ENCODE results near the gene P3H2.

The P3H2 gene

GRCh38 chr3:189909573-189909972 is 211.1 kb downstream of the P3H2 start:
- no peak overlapping the region for H3K4me2 ChIP-seq (ENCODE audit: low read depth, low read length, poor library complexity, severe bottlenecking)
- no peaks in the 10 kb centered on the region for H3K4me1 ChIP-seq (ENCODE audit: insufficient read depth, low read length, poor library complexity, severe bottlenecking)
- no peak overlapping the region for H3K9ac ChIP-seq (ENCODE audit: low read depth, low read length, poor library complexity, severe bottlenecking)
- H3K9me2 ChIP-seq (replicated peaks; ENCODE audit: low read depth, low read length) = no peaks in the 10 kb centered on the region
- H3K27me3 ChIP-seq (ENCODE audit: insufficient read depth, low read length, poor library complexity, severe bottlenecking) = no peaks in the 10 kb centered on the region
- H4K20me1 ChIP-seq (ENCODE audit: insufficient read depth, low read length, poor library complexity, severe bottlenecking) = no peaks in the 10 kb centered on the region
- TF ChIP-seq EZH2phosphoT487 (IDR thresholded peaks at IDR 0.05; ENCODE audit: borderline replicate concordance) = no peak
- TF ChIP-seq, protein P1, sequence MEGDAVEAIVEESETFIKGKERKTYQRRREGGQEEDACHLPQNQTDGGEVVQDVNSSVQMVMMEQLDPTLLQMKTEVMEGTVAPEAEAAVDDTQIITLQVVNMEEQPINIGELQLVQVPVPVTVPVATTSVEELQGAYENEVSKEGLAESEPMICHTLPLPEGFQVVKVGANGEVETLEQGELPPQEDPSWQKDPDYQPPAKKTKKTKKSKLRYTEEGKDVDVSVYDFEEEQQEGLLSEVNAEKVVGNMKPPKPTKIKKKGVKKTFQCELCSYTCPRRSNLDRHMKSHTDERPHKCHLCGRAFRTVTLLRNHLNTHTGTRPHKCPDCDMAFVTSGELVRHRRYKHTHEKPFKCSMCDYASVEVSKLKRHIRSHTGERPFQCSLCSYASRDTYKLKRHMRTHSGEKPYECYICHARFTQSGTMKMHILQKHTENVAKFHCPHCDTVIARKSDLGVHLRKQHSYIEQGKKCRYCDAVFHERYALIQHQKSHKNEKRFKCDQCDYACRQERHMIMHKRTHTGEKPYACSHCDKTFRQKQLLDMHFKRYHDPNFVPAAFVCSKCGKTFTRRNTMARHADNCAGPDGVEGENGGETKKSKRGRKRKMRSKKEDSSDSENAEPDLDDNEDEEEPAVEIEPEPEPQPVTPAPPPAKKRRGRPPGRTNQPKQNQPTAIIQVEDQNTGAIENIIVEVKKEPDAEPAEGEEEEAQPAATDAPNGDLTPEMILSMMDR (conservative IDR thresholded peaks at IDR 0.05; ENCODE audit: low read length) = no peak
- no peaks in the 10 kb centered on the region for H3K36me3 ChIP-seq (ENCODE audit: insufficient read depth, low read length)
- H2AFZ ChIP-seq (ENCODE audit: low read length) = no peak overlapping the region
- H3K9me3 ChIP-seq (ENCODE audit: insufficient read depth, low read depth, low read length) = no peaks in the 10 kb centered on the region
- H3K79me2 ChIP-seq (ENCODE audit: insufficient read depth, low read length) = no peaks in the 10 kb centered on the region
- H3F3A ChIP-seq (ENCODE audit: low read depth) = no peaks in the 10 kb centered on the region
- H3K4me3 ChIP-seq (ENCODE audit: low read length, poor library complexity, severe bottlenecking) = no peak overlapping the region

GRCh38 chr3:189909139-189909538 is 211.6 kb downstream of the P3H2 start:
- Histone ChIP-seq H3K36me3 (ENCODE audit: insufficient read depth, low read length) (no peaks in the 10 kb centered on the region), H4K20me1 (ENCODE audit: insufficient read depth, low read length, poor library complexity, severe bottlenecking) (no peaks in the 10 kb centered on the region), H3K27me3 (ENCODE audit: insufficient read depth, low read length, poor library complexity, severe bottlenecking) (no peaks in the 10 kb centered on the region), H3F3A (ENCODE audit: low read depth) (no peaks in the 10 kb centered on the region), H3K4me1 (ENCODE audit: insufficient read depth, low read length, poor library complexity, severe bottlenecking) (no peaks in the 10 kb centered on the region), H3K9ac (ENCODE audit: low read depth, low read length, poor library complexity, severe bottlenecking) (no peak overlapping the region), H3K79me2 (ENCODE audit: insufficient read depth, low read length) (no peaks in the 10 kb centered on the region), H3K9me3 (ENCODE audit: insufficient read depth, low read depth, low read length) (no peaks in the 10 kb centered on the region), H3K9me2 (replicated peaks; ENCODE audit: low read depth, low read length) (no peaks in the 10 kb centered on the region), H3K4me3 (ENCODE audit: low read length, poor library complexity, severe bottlenecking) (no peak overlapping the region), H3K4me2 (ENCODE audit: low read depth, low read length, poor library complexity, severe bottlenecking) (no peak overlapping the region), H2AFZ (ENCODE audit: low read length) (no peak overlapping the region)
- TF ChIP-seq, protein P1 (conservative IDR thresholded peaks at IDR 0.05; ENCODE audit: low read length) = no peak
- TF ChIP-seq EZH2phosphoT487 (IDR thresholded peaks at IDR 0.05; ENCODE audit: borderline replicate concordance) = no peak

DNA sequence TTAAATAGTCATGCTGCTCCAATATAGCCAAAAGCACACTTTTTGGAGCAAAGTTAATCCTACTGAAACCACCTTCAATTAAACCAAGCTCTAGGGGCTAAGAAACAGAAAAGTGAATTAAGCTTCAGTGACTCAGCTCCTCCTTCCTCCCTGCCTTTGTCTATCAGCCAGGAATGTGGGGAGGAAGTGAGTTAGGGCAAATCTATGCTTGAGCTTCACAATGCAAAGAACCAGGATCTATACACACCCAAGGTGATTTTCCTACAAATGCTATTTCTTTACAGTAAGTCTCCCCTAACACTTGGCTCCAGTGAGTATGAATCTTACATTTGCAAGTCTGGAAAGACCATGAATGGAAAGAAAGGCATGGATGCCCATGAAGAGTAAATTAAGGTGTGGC is 212.1 kb downstream of the P3H2 start:
- no peak overlapping the region for H3K4me2 ChIP-seq (ENCODE audit: low read depth, low read length, poor library complexity, severe bottlenecking)
- H2AFZ ChIP-seq (ENCODE audit: low read length) = no peak overlapping the region

More for the DNA sequence above, 212.1 kb downstream of the P3H2 start:
- H3K9ac ChIP-seq (ENCODE audit: low read depth, low read length, poor library complexity, severe bottlenecking) = no peak overlapping the region
- no peaks in the 10 kb centered on the region for H3K36me3 ChIP-seq (ENCODE audit: insufficient read depth, low read length)
- no peak for TF ChIP-seq EZH2phosphoT487 (IDR thresholded peaks at IDR 0.05; ENCODE audit: borderline replicate concordance)
- TF ChIP-seq, protein P1 (conservative IDR thresholded peaks at IDR 0.05; ENCODE audit: low read length) = no peak
- no peaks in the 10 kb centered on the region for H3K27me3 ChIP-seq (ENCODE audit: insufficient read depth, low read length, poor library complexity, severe bottlenecking)
- no peak overlapping the region for H3K4me3 ChIP-seq (ENCODE audit: low read length, poor library complexity, severe bottlenecking)
- no peaks in the 10 kb centered on the region for H3K9me3 ChIP-seq (ENCODE audit: insufficient read depth, low read depth, low read length)
- no peaks in the 10 kb centered on the region for H4K20me1 ChIP-seq (ENCODE audit: insufficient read depth, low read length, poor library complexity, severe bottlenecking)
- H3K9me2 ChIP-seq (replicated peaks; ENCODE audit: low read depth, low read length) = no peaks in the 10 kb centered on the region
- no peaks in the 10 kb centered on the region for H3F3A ChIP-seq (ENCODE audit: low read depth)
- H3K4me1 ChIP-seq (ENCODE audit: insufficient read depth, low read length, poor library complexity, severe bottlenecking) = no peaks in the 10 kb centered on the region
- no peaks in the 10 kb centered on the region for H3K79me2 ChIP-seq (ENCODE audit: insufficient read depth, low read length)
